DMS153 treated with DMSO at 0.1 percent for 48 hours (cell line): ENCODE measurements around the gene MKI67.

ENCODE experiments used
- DNase-seq: peaks from one replicate; lab custom pipeline; 2025; ENCODE audit not compliant: unreplicated experiment; lab: John Stamatoyannopoulos, UW

The MKI67 gene

GRCh38 chr10:128066870-128067382 lies 59.3 kb downstream of the MKI67 start:
- no peak for DNase-seq

- DNase-seq, result no peak
These were observed 60.2 kb downstream of the MKI67 start for GRCh38 chr10:128065881-128066534.

GRCh38 chr10:128064970-128065580 lies 61.1 kb downstream of the MKI67 start:
- DNase-seq, result no peak

- DNase-seq, result no peak
These were observed 61.9 kb downstream of the MKI67 start for GRCh38 chr10:128064108-128064969.

- no peak for DNase-seq
These were observed 62.5 kb downstream of the MKI67 start for GRCh38 chr10:128063736-128064107.

GRCh38 chr10:128062881-128063563 lies 63.2 kb downstream of the MKI67 start:
- DNase-seq, result no peak

GRCh38 chr10:128062331-128062880 lies 63.8 kb downstream of the MKI67 start:
- no peak for DNase-seq

GRCh38 chr10:128061306-128062300 lies 64.6 kb downstream of the MKI67 start:
- no peak for DNase-seq

GRCh38 chr10:128060341-128061250 lies 65.6 kb downstream of the MKI67 start:
- DNase-seq, result no peak

GRCh38 chr10:128059982-128060293 lies 66.3 kb downstream of the MKI67 start:
- no peak for DNase-seq

- DNase-seq, result no peak
These were observed 66.8 kb downstream of the MKI67 start for GRCh38 chr10:128059266-128059981.

- no peak for DNase-seq
These were observed 67.5 kb downstream of the MKI67 start for GRCh38 chr10:128058750-128059134.

- no peak for DNase-seq
These were observed 68.0 kb downstream of the MKI67 start for GRCh38 chr10:128058106-128058749.

GRCh38 chr10:128056303-128057050 lies 69.7 kb downstream of the MKI67 start:
- DNase-seq, result no peak

- no peak for DNase-seq
These were observed 71.0 kb downstream of the MKI67 start for GRCh38 chr10:128055061-128055868.
